Hepatic stellate cell (primary cell): ENCODE results near the gene NAT14.

ENCODE experiments used
- DNase-seq: peaks from one replicate; pipeline ENCODE4 v3.0.0; 2011; ENCODE audit warnings: low spot score

The NAT14 gene

DNA sequence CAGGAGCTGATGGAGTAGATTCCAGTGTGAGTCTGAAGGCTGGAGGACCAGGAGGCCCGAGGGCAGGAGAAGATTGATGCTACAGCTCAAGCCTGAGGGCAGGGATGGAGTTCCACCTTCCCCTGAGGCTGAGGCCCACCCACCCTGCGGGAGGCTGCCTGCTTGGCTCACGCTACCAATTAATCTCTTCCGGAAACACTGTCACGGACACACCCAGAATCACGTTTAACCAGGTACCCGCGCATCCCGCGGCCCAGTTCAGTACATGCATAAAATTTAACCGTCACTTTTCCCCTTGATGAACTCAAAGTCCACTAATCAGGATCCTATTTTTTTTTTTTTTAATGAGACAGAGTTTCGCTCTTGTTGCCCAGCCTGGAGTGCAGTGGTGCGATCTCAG, 13.7 kb upstream of the NAT14 start:
- DNase-seq, result no peak

DNA sequence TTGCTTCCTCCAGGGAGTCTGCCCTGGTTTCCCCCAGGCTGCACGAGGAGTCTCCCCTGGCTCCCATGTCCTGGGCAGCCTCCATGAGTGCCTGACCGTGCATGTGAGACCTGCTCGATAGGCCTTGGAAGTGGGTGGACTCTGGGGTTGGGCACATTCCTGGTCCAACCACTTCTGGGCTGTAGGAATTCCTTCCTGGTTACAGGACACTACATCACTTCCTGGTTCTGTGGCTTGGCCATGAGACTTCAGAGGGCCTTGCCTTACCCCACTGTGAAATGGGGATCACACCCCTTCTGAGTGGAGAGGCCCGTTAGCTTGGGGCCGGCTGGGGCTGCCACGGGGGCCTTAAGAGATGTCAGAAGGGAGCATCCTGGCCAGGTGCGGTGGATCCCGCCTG, 12.5 kb upstream of the NAT14 start:
- peak; percentile 83 for DNase-seq

DNA sequence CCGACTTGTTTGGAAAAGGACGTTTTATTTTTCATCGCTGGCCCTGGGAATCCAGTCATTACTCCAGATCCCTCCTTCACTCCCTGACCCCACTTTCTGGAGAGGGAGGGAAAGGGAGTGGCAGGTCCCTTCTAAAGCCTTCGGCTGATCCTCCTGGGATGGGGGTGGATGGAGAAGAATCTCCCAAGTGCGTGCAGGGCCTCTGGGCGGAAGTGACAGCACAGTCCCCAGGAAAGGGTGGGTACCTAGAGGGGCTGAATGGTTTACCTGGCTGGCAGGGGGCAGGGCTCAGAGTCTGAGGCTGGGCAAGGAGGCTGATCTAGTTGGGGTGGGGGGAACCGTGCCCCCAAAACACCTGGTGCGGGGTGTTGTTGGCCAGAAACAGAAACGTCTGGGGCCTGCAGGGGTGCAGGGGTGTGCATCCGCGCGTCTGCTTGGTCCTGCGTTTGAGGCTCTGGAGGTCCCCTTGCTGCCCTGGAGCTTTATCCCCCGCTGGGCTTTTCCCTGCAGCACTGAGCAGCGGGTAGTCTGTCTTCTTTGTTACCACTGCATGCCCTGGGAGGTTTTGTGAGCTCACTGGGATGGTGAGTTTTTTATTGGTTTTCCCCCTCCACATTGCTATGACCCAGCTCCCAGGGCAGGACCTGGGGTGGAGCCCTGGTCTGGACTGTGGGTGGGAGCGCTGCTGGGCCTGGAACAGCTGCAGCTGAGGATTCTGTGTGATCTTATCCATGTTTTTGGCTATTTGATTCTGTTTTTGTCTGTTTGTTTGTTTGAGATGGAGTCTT, 11.6 kb upstream of the NAT14 start:
- DNase-seq, result no peak

DNA sequence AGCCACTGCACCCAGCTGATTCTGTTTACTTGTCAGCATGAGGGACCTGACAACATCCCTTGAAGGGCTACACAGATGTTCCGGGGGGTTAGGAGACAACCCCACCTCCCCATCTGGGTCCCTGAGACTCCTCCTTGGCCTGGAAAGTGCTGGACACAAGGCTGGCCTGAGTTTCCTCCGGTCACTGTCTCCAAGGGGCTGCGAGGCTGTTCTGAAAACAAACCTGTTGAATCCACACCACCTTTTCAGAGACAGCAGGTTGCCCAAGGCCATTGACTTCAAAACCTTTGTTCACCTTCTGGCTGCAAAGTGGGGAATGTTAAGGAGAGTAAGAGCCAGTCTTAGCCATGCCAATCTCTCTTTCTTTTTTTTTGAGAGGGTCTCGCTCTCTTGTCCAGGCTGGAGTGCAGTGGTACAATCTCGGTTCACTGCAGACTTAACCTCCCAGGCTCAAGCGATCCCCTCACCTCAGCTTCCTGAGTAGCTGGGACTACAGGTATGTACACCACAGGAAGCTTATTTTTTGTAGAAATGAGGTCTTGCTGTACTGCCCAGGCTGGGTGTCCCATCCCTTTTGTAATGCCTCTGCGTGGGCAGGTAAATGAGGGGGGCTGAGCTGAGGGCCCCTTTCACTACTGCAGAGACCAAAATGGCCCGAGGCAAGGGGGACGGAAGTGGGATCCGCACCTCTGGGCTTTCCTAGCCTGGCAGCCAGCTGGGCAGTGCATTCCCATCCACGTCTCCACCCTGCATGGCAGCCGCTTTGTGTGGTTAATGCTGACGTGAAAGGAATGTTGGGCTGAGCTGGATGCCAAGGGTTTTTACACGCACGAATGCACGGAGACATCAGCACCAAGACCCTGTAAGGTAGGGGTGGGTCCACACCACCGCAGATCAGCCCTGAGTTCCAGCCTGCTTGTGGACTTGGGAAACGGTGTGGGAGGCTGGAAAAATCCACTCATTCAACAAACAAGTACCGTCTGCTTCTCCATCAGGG, 10.4 kb upstream of the NAT14 start:
- no peak for DNase-seq

DNA sequence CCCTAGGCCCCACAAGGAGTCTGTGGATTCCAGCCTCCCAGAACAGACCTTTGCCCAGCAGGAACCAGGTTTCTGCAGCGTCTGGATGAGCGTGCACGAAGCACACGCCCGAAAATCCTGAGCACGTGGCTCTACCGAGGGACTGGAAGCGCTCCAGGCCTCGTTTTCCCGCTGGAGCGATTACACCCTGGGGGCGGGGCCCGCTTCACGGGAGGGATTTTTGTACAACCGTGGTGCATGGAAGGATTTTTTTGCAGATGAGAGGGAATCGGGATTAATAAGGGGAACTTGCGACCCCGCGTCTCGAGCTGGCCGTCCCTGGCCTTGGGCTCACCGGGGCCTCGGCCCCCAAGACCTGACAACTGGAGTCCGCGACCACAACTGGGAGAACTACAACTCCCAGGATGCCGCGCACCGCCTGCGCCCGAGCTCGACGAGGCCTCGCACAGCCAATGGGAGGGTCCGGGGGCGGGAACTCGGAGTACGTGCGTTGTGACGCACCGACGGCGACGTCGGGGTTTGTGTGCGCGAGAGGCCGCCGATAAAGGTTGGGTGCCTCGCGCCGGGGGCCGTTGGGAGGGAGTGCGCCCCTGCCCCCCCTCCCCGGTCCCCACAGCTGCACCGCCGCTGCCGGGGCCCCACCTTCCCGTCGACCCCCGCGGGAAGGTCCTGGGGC, 8.8 kb upstream of the NAT14 start, which contains the start of gene ZNF628:
Gene ZNF628, plus strand, starts transcription at position 518 of the 676 bp plus-strand sequence. CDS start 3,294 bp downstream, outside the sequence.
- peak; percentile 100 for DNase-seq

DNA sequence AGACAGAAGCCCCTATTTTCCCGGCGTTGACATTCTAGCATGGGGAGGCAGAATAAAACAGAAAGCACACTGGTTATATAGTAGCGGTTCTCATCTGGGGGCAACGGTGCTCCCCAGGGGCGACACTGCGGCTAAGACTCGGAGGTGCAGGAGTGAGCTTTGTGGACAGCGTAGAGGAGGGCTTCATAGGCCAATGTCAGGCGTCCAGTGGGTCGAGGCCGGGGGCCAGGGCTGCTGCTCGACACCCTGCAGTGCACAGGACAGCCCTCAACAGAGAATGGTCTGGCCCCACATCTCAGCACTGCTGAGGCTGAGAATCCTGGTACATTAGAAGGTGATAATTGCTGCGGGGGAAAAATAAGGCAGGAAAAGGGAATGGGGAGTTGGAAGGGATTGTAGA, 7.1 kb upstream of the NAT14 start:
- DNase-seq, result no peak

DNA sequence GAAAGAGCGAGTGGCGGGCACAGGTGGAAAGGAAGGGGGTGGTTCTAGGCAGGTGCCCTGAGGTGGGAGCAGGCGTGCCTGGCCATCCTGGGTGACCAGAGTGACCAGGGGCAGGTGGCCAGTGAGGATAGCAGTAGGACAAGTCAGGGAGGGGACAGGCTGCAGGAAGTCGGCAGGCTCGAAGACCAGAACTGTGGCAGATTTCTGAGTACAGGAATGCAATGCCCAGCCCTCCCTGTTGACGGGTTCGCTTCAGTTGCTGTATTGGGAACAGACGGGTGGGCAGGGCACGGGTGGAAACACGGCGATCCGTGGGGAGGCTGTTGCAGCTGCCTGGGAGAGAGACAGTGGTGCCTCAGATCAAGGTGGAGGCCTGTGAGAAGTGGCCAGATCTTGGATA, 6.6 kb upstream of the NAT14 start:
- DNase-seq, result no peak

DNA sequence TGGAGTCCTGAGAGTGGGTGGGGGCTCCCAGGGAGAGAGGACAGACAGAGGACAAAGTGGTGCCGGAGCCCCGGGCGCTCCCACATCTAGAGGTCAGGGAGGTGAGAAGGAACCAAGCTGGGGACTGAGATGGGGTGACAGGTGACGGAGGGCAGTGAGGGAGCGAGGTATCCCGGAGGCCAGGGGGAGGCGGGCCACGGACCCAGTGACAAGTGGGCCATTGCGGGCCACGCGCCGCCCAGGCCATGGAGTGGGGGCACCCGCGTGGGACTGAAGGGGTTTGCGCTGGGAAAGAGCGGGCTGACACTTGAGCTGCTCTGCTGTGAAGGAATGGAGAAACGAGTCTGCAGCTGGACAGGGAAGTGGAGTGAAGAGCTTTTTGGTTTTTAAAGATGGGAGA, 5.9 kb upstream of the NAT14 start:
- no peak for DNase-seq

DNA sequence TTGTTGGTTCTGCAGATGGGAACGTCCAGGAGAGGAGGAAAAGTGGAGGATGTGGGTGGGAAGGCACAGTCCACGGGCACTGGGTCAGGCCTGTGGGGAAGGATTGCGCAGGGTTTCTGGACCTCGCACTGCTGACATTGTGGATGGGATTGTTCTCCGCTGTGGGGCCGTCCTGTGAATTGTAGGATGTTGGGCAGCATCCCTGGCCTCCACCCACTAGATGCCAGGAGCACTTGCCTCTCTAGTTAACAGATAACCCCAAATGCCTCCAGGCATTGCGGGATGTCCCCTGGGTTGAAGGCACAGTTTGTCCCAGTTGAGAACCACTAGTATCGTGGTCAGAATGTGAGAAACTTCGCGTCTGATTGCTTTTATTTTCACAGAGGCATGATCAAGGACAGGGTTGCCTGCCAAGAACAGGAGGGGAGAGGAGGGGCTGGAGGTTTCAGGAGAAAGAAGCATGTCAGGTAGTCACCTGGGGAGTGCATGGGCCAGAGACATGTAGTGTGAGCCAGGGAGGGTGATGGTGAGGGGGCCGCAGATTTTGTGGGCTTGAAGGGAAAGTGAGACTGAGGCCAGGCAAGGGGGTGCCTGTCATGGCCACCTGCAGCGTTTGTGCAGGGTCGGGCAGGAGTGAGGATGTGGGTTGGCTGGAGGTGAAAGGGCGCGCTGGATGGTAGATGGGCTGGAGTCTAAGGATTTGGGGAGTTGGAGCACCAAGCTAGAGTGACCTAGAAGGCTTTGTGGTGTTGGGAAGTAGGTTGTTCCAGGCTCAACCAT, 5.3 kb upstream of the NAT14 start:
- no peak for DNase-seq

DNA sequence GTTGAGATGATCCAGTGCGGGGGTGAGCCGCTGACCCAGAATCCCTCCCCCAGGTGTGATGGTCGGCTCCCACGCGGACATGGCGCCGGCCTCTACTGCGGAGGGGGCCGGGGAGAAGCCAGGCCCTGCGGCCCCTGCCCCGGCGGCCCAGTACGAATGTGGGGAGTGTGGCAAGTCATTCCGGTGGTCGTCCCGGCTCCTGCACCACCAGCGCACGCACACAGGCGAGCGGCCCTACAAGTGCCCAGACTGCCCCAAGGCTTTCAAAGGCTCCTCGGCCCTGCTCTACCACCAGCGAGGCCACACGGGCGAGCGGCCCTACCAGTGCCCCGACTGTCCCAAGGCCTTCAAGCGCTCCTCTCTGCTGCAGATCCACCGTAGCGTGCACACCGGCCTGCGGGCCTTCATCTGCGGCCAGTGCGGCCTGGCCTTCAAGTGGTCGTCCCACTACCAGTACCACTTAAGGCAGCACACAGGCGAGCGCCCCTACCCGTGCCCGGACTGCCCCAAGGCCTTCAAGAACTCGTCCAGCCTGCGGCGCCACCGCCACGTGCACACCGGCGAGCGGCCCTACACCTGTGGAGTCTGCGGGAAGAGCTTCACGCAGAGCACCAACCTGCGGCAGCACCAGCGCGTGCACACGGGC, 3.7 kb upstream of the NAT14 start:
- no peak for DNase-seq

DNA sequence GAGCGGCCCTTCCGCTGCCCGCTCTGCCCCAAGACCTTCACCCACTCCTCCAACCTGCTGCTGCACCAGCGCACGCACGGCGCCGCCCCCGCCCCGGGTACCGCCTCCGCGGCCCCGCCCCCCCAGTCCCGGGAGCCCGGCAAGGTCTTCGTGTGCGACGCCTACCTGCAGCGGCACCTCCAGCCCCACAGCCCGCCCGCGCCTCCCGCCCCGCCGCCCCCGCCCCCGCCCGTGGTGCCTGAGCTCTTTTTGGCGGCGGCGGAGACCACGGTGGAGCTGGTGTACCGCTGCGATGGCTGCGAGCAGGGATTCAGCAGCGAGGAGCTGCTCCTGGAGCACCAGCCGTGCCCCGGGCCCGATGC, 3.2 kb upstream of the NAT14 start:
- DNase-seq, result no peak

DNA sequence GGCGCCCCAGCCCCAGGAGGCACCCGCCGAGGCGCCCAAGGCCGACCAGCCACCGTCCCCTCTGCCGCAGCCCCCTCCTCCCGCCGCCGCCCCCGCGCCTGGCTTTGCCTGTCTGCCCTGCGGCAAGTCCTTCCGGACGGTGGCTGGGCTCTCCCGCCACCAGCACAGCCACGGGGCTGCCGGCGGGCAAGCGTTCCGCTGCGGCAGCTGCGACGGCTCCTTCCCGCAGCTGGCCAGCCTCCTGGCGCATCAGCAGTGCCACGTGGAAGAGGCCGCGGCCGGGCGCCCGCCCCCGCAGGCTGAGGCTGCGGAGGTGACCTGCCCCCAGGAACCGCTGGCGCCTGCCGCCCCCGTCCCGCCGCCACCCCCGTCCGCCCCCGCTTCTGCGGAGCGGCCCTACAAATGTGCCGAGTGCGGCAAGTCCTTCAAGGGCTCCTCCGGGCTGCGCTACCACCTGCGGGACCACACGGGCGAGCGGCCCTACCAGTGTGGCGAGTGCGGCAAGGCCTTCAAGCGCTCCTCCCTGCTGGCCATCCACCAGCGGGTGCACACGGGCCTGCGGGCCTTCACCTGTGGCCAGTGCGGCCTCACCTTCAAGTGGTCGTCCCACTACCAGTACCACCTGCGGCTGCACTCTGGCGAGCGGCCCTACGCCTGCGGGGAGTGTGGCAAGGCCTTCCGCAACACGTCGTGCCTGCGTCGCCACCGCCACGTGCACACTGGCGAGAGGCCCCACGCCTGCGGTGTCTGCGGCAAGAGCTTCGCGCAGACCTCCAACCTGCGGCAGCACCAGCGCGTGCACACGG, 2.6 kb upstream of the NAT14 start:
- no peak for DNase-seq

DNA sequence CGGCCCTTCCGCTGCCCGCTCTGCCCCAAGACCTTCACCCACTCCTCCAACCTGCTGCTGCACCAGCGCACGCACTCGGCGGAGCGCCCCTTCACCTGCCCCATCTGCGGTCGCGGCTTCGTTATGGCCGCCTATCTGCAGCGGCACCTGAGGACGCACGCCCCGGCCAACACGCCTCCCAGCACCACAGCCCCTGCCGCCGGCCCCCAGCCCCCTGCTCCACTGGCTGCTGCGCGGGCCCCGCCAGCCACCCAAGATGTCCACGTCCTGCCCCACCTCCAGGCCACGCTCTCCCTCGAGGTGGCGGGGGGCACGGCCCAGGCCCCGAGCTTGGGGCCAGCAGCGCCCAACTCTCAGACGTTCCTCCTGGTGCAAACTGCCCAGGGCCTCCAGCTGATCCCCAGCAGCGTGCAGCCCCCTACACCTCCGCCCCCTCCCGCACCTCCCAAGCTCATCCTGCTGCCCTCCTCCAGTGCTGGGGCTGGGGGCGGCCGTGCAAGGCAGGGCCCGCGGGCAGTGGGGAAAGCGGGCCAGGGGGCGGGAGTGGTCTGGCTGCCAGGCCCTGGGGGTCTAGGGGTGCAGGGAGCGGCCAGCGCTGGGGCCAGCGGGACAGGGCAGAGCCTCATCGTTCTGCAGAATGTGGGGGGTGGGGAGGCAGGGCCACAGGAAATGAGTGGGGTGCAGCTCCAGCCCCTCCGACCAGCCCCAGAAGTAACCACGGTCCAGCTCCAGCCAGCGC, 1.9 kb upstream of the NAT14 start:
- no peak for DNase-seq

DNA sequence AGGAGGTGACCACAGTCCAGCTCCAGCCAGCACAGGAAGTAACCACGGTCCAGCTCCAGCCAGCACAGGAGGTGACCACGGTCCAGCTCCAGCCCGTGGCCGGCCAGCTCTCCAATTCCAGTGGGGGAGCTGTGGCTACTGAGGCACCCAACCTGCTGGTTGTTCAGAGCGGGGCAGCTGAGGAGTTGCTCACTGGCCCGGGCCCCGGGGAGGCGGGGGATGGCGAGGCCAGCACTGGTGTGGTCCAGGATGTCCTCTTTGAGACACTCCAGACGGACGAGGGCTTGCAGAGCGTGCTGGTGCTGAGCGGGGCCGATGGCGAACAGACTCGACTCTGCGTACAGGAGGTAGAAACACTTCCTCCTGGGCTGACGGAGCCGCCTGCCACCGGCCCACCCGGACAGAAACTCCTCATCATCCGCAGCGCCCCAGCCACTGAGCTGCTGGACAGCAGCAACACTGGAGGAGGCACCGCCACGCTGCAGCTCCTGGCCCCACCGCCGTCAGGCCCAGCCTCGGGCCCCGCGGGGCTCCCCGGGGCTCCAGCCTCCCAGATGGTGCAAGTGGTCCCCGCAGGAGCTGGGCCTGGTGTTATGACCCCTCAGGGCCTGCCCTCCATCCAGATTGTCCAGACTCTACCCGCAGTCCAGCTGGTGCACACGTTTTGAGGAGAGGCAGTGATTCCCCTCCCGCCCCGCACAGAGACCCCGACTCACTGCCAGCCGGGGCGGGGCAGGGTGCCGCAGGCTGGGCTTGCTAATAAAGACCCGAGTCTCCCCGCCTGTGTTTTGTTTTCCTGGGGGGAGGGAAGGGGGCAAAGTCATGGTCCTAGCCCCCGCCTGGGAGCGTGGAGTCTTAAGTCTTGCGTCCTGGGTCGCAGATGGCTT, 1.0 kb upstream of the NAT14 start:
- DNase-seq, result no peak

DNA sequence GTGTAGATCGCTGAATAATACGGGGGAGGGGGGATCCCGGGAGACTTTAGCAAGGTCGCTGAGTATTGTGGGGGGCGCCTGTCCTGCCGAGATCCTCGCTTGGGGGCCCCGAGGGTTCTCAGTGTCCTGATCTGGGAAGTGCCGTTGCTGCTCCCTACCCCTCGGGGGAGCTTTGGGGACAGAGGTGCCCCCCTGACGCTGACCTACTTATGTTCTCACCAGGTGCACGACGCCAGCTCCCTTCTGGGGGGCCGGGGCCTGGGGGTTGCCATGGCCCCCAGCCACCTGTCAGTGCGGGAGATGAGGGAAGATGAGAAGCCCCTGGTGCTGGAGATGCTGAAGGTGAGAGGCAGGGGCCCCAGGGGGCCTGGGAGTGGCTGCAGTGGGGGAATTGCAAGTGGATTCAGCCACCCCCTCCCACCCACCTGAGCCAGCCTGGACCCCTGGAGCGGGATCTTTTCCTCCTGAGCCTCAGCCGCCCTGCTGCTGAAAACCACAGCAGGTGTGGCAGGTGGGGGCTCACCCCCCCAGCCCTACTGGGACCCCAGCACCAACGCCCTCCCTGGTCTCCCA, 537 bp downstream of the NAT14 start:
- DNase-seq, result no peak

DNA sequence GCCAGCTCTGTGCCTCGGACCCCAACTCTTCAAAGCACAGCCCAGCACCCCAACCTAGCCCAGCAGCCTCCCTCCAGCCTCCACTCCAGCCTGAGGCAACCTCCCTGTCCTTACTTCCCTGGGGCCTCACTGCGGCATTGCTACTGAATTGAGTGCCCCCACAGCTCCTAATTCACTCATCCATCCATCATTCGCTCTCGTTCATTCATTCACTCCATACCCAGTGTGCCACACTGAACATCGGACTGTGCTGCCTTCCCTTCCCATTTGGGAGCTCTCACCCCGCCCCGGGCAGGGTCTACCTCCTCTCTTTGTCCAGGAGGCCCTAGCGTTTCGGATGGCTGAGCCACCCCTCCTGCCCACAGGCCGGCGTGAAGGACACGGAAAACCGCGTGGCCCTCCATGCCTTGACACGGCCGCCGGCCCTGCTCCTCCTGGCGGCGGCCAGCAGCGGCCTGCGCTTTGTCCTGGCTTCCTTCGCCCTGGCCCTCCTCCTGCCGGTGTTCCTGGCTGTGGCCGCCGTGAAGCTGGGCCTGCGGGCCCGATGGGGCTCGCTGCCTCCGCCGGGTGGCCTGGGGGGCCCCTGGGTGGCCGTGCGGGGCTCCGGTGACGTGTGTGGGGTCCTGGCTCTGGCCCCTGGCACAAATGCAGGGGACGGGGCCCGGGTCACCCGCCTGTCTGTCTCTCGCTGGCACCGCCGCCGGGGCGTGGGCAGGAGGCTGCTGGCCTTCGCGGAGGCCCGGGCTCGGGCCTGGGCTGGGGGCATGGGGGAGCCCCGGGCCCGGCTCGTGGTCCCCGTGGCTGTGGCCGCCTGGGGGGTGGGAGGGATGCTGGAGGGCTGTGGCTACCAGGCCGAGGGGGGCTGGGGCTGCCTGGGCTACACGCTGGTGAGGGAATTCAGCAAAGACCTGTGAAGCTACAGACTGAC, 1.3 kb downstream of the NAT14 start:
- DNase-seq, result no peak
